Measurements from ENCODE around the gene UNC119B.

UNC119B gene

GRCh38 chr12:120751389-120751788 is 41.1 kb downstream of the UNC119B start:
- no peak for TF ChIP-seq GATA3 (IDR thresholded peaks at IDR 0.05; ENCODE audit: low read depth, low read length)
- TF ChIP-seq GATA2 (IDR thresholded peaks at IDR 0.05; ENCODE audit: low read depth, low read length), result no peak

GRCh38 chr12:120754792-120755191 is 44.5 kb downstream of the UNC119B start:
- TF ChIP-seq GATA2 (IDR thresholded peaks at IDR 0.05; ENCODE audit: low read depth, low read length), result no peak
- no peak for TF ChIP-seq GATA3 (IDR thresholded peaks at IDR 0.05; ENCODE audit: low read depth, low read length)

- TF ChIP-seq GATA3 (IDR thresholded peaks at IDR 0.05; ENCODE audit: low read depth, low read length) (no peak), GATA2 (IDR thresholded peaks at IDR 0.05; ENCODE audit: low read depth, low read length) (no peak)
Measured at GRCh38 chr12:120755269-120755668, 45.0 kb downstream of the UNC119B start.

- TF ChIP-seq GATA2 (IDR thresholded peaks at IDR 0.05; ENCODE audit: low read depth, low read length) (peak; percentile 60), GATA3 (IDR thresholded peaks at IDR 0.05; ENCODE audit: low read depth, low read length) (0 out of 2 replicates have a peak, but pooled peaks have one; percentile 30)
Measured at GRCh38 chr12:120757226-120757742, 47.0 kb downstream of the UNC119B start.

- TF ChIP-seq GATA3 (IDR thresholded peaks at IDR 0.05; ENCODE audit: low read depth, low read length) (no peak), GATA2 (IDR thresholded peaks at IDR 0.05; ENCODE audit: low read depth, low read length) (no peak)
Measured at GRCh38 chr12:120757949-120758348, 47.7 kb downstream of the UNC119B start.

- TF ChIP-seq GATA3 (IDR thresholded peaks at IDR 0.05; ENCODE audit: low read depth, low read length), result no peak
- no peak for TF ChIP-seq GATA2 (IDR thresholded peaks at IDR 0.05; ENCODE audit: low read depth, low read length)
Measured at GRCh38 chr12:120758798-120759590, 48.7 kb downstream of the UNC119B start.

GRCh38 chr12:120759591-120760348 is 49.5 kb downstream of the UNC119B start:
- no peak for TF ChIP-seq GATA2 (IDR thresholded peaks at IDR 0.05; ENCODE audit: low read depth, low read length)
- TF ChIP-seq GATA3 (IDR thresholded peaks at IDR 0.05; ENCODE audit: low read depth, low read length), result no peak

- TF ChIP-seq GATA2 (IDR thresholded peaks at IDR 0.05; ENCODE audit: low read depth, low read length) (no peak), GATA3 (IDR thresholded peaks at IDR 0.05; ENCODE audit: low read depth, low read length) (no peak)
Measured at GRCh38 chr12:120760349-120761254, 50.3 kb downstream of the UNC119B start.

- no peak for TF ChIP-seq GATA3 (IDR thresholded peaks at IDR 0.05; ENCODE audit: low read depth, low read length)
Measured at GRCh38 chr12:120761519-120761934, 51.3 kb downstream of the UNC119B start.

GRCh38 chr12:120762086-120762485 is 51.8 kb downstream of the UNC119B start:
- TF ChIP-seq GATA2 (IDR thresholded peaks at IDR 0.05; ENCODE audit: low read depth, low read length), result no peak

GRCh38 chr12:120763250-120763649 is 53.0 kb downstream of the UNC119B start:
- TF ChIP-seq GATA3 (IDR thresholded peaks at IDR 0.05; ENCODE audit: low read depth, low read length) (no peak), GATA2 (IDR thresholded peaks at IDR 0.05; ENCODE audit: low read depth, low read length) (no peak)

- TF ChIP-seq GATA2 (IDR thresholded peaks at IDR 0.05; ENCODE audit: low read depth, low read length), result no peak
- no peak for TF ChIP-seq GATA3 (IDR thresholded peaks at IDR 0.05; ENCODE audit: low read depth, low read length)
Measured at GRCh38 chr12:120764816-120765215, 54.6 kb downstream of the UNC119B start.

GRCh38 chr12:120766566-120766965 is 56.3 kb downstream of the UNC119B start:
- TF ChIP-seq GATA2 (IDR thresholded peaks at IDR 0.05; ENCODE audit: low read depth, low read length) (no peak), GATA3 (IDR thresholded peaks at IDR 0.05; ENCODE audit: low read depth, low read length) (no peak)
